K562 (cell line): ENCODE measurements around the gene TTLL9. TPM values are rescaled to one million over a fixed set of nuclear protein-coding genes. Genes with fewer than 3 reads are reported as not detected.

ENCODE experiments used
- C11orf30 ChIP-seq: fragments of 450-650 bp; IDR thresholded peaks from 2 replicates; pipeline ENCODE4 v1.6.1; 2016; ENCODE audit warnings: low read depth, mild to moderate bottlenecking
- CREM ChIP-seq: IDR thresholded peaks from 2 replicates; pipeline ENCODE4 v1.6.1; 2014; ENCODE audit warnings: antibody characterized with exemption, low read depth
- GTF2A2 ChIP-seq: IDR thresholded peaks from 2 replicates; pipeline ENCODE4 v1.6.1; 2016; ENCODE audit warnings: mild to moderate bottlenecking, missing genetic modification characterization, missing compliant biosample characterization
- LCOR ChIP-seq: sonication (generic); formaldehyde crosslinking; IDR thresholded peaks from 2 replicates; pipeline ENCODE4 v1.8.0; 2022; ENCODE audit warnings: mild to moderate bottlenecking, missing genetic modification reagents
- MAZ ChIP-seq, 2 experiments: fragments of 450-650 bp in 1 of 2; sonication (generic) in 1 of 2; formaldehyde crosslinking; IDR thresholded peaks in 1 of 2; conservative IDR thresholded peaks in 1 of 2; 2 replicates each; pipeline versions ENCODE4 v1.4.0 to v1.5.0; 2020; ENCODE audit warnings: mild to moderate bottlenecking in 1 of 2, missing genetic modification reagents in 1 of 2
- NFIC ChIP-seq: fragments of 450-650 bp; IDR thresholded peaks from 2 replicates; pipeline ENCODE4 v1.6.1; 2017; ENCODE audit warnings: mild to moderate bottlenecking, inconsistent platforms
- NFIX ChIP-seq: fragments of 250-450 bp; sonication (Bioruptor Pico); IDR thresholded peaks from 2 replicates; pipeline ENCODE4 v1.4.0; 2020; ENCODE audit warnings: low read depth, mild to moderate bottlenecking, moderate library complexity
- PURB ChIP-seq: sonication (generic); formaldehyde crosslinking; IDR thresholded peaks from 2 replicates; pipeline ENCODE4 v1.9.0; 2021; ENCODE audit warnings: low read depth, mild to moderate bottlenecking, missing genetic modification reagents
- RBM25 ChIP-seq: fragments of 200-400 bp; formaldehyde crosslinking; IDR thresholded peaks from 2 replicates; pipeline ENCODE4 v1.6.1; 2018; ENCODE audit warnings: low read length, low read depth, moderate library complexity; ENCODE audit not compliant: severe bottlenecking
- STAG1 ChIP-seq: sonication (generic); formaldehyde crosslinking; IDR thresholded peaks from 2 replicates; pipeline ENCODE4 v1.5.0; 2020; ENCODE audit warnings: missing genetic modification reagents, borderline replicate concordance
- TCF7 ChIP-seq: sonication (generic); IDR thresholded peaks from 2 replicates; pipeline ENCODE4 v1.6.1; 2016; ENCODE audit warnings: antibody characterized with exemption, borderline replicate concordance
- ZNF165 ChIP-seq: fragments of 250-450 bp; sonication (Bioruptor Pico); IDR thresholded peaks from 2 replicates; pipeline ENCODE4 v1.4.0; 2020; ENCODE audit warnings: borderline replicate concordance
- polyA plus RNA-seq, 8 experiments: library from polyadenylated mRNA; depleted of rRNA in 4 of 8; stranded (reverse) in 5 of 8; unstranded in 3 of 8; fragments of >200 nt; fragmentation: Nextera tagmentation in 2 of 8; fragmentation: Illumina TruSeq in 1 of 8; extraction: Ambion mirVana in 2 of 8; extraction: Trizol in 1 of 8; gene quantifications; 2 replicates each; pipeline versions ENCODE4 v1.2.1 to v1.2.3, GENCODE V29; 2011 to 2014; ENCODE audit warnings: inconsistent platforms in 1 of 8, missing spikeins in 1 of 8
- total RNA-seq, 7 experiments: library from RNA; depleted of rRNA in 6 of 7; stranded (reverse); fragments of >200 nt in 6 of 7; fragmentation: Illumina TruSeq in 2 of 7; extraction: Trizol in 2 of 7; gene quantifications; 2 replicates each; pipeline versions ENCODE4 v1.2.1 to v1.2.3, GENCODE V29; 2011 to 2021; ENCODE audit warnings: low replicate concordance in 1 of 7
- TF ChIP-seq, protein P1 (sequence below): fragments of 250-450 bp; sonication (Bioruptor Pico); IDR thresholded peaks from 2 replicates; pipeline ENCODE4 v1.5.0; 2020; ENCODE audit warnings: mild to moderate bottlenecking
- TF ChIP-seq, protein P2 (sequence below): fragments of 250-450 bp; sonication (Bioruptor Pico); IDR thresholded peaks from 2 replicates; pipeline ENCODE4 v1.8.0; 2021; ENCODE audit warnings: mild to moderate bottlenecking, moderate library complexity
- TF ChIP-seq, protein P3 (sequence below): fragments of 450-650 bp; formaldehyde crosslinking; IDR thresholded peaks from 2 replicates; pipeline ENCODE4 v1.4.0; 2022; ENCODE audit warnings: missing genetic modification characterization
- TF ChIP-seq, protein P4 (sequence below): sonication (generic); formaldehyde crosslinking; IDR thresholded peaks from 2 replicates; pipeline ENCODE4 v1.8.0; 2022; ENCODE audit warnings: mild to moderate bottlenecking, missing genetic modification reagents, borderline replicate concordance
- TF ChIP-seq, protein P5 (sequence below): IDR thresholded peaks from 3 replicates; pipeline ENCODE4 v1.6.1; 2011; ENCODE audit warnings: borderline replicate concordance, mild to moderate bottlenecking; ENCODE audit not compliant: insufficient read length, insufficient read depth

The TTLL9 gene
- total and polyA plus RNA-seq, 9 of the 15 experiments (the other 6 are each of a cell fraction or from before 2014, with no cell fraction given), result 0.06 to 0.07 TPM; not detected in 7

DNA sequence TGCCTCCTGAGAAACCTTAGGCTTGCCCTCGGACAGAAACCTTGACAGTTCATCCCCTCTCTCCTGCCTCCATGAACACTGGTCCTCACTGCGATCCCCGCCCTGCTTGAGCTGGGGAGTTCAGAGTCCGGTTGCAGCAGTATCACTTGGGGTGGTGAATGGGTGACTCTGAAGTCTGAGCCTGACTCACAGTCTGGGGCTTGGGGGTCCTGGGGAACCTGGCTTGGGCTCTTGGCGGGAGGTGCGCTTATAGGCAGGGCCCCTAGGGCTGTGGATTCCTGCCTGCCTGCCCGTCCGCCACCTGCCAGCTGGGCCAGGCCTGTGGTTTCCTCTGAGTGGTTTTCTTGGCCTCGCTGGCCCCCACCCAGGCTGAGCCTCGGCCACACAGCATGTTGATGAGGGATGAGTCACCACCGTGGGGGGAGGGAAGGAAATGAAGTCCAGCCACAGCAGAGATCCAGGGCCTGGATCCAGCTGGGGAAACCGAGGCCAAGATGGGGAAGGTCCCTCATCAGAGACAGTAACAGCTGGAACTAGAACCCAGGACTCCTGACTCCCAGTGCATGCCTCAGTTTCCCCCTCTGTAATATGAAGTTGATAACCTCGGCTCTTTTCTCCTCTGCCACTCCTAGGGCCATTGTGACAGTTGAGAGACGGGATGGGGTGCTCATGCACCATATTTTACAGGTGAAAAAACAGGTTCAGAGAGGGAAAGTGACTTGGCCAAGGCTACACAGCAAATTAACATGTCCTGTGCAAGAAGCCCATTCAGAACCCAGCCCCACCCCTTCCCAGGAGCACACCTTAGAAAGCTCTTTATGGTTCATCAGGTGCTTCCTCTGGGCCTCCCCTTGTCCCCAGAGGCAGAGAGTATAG is 34.2 kb upstream of the TTLL9 start (continued):
- TF ChIP-seq, protein P1, sequence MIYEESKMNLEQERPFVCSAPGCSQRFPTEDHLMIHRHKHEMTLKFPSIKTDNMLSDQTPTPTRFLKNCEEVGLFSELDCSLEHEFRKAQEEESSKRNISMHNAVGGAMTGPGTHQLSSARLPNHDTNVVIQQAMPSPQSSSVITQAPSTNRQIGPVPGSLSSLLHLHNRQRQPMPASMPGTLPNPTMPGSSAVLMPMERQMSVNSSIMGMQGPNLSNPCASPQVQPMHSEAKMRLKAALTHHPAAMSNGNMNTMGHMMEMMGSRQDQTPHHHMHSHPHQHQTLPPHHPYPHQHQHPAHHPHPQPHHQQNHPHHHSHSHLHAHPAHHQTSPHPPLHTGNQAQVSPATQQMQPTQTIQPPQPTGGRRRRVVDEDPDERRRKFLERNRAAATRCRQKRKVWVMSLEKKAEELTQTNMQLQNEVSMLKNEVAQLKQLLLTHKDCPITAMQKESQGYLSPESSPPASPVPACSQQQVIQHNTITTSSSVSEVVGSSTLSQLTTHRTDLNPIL (CRISPR knock-in tag), result no peak
- TF ChIP-seq, protein P2, sequence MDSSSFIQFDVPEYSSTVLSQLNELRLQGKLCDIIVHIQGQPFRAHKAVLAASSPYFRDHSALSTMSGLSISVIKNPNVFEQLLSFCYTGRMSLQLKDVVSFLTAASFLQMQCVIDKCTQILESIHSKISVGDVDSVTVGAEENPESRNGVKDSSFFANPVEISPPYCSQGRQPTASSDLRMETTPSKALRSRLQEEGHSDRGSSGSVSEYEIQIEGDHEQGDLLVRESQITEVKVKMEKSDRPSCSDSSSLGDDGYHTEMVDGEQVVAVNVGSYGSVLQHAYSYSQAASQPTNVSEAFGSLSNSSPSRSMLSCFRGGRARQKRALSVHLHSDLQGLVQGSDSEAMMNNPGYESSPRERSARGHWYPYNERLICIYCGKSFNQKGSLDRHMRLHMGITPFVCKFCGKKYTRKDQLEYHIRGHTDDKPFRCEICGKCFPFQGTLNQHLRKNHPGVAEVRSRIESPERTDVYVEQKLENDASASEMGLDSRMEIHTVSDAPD (CRISPR knock-in tag), result no peak
- TF ChIP-seq, protein P3, sequence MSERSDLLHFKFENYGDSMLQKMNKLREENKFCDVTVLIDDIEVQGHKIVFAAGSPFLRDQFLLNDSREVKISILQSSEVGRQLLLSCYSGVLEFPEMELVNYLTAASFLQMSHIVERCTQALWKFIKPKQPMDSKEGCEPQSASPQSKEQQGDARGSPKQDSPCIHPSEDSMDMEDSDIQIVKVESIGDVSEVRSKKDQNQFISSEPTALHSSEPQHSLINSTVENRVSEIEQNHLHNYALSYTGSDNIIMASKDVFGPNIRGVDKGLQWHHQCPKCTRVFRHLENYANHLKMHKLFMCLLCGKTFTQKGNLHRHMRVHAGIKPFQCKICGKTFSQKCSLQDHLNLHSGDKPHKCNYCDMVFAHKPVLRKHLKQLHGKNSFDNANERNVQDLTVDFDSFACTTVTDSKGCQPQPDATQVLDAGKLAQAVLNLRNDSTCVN, result no peak
- TF ChIP-seq LCOR (CRISPR knock-in tag) (peak; percentile 20; the same call in 1 of the 2 replicates), RBM25 (peak; percentile 76), TCF7 (no peak), NFIC (peak; percentile 67), STAG1 (CRISPR knock-in tag) (no peak), NFIX (no peak), GTF2A2 (tag) (no peak), ZNF165 (CRISPR knock-in tag) (no peak), C11orf30 (no peak), PURB (CRISPR knock-in tag) (no peak), CREM (peak; percentile 72), MAZ (CRISPR knock-in tag; conservative IDR thresholded peaks at IDR 0.05 in 1 of 2, IDR thresholded peaks at IDR 0.05 in 1 of 2) (peak; percentile 84 to 96)
- TF ChIP-seq, protein P4, sequence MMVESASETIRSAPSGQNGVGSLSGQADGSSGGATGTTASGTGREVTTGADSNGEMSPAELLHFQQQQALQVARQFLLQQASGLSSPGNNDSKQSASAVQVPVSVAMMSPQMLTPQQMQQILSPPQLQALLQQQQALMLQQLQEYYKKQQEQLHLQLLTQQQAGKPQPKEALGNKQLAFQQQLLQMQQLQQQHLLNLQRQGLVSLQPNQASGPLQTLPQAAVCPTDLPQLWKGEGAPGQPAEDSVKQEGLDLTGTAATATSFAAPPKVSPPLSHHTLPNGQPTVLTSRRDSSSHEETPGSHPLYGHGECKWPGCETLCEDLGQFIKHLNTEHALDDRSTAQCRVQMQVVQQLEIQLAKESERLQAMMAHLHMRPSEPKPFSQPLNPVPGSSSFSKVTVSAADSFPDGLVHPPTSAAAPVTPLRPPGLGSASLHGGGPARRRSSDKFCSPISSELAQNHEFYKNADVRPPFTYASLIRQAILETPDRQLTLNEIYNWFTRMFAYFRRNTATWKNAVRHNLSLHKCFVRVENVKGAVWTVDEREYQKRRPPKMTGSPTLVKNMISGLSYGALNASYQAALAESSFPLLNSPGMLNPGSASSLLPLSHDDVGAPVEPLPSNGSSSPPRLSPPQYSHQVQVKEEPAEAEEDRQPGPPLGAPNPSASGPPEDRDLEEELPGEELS (CRISPR knock-in tag), result 0 out of 2 replicates have a peak, but pooled peaks have one; percentile 68
- TF ChIP-seq, protein P5, sequence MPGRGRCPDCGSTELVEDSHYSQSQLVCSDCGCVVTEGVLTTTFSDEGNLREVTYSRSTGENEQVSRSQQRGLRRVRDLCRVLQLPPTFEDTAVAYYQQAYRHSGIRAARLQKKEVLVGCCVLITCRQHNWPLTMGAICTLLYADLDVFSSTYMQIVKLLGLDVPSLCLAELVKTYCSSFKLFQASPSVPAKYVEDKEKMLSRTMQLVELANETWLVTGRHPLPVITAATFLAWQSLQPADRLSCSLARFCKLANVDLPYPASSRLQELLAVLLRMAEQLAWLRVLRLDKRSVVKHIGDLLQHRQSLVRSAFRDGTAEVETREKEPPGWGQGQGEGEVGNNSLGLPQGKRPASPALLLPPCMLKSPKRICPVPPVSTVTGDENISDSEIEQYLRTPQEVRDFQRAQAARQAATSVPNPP, result no peak
